ENCODE measurements around the gene GNMT. TPM values are rescaled to one million over a fixed set of nuclear protein-coding genes. Genes with fewer than 3 reads are reported as not detected.
"Not testable (repeated sequence)": the region's sequence is repeated elsewhere in the genome, so short reads cannot be mapped to it uniquely, and the experiment has no call there.

Gene GNMT
- polyA plus RNA-seq, 3 donors, result 0.17 to 7.8 (median 0.31) TPM

DNA sequence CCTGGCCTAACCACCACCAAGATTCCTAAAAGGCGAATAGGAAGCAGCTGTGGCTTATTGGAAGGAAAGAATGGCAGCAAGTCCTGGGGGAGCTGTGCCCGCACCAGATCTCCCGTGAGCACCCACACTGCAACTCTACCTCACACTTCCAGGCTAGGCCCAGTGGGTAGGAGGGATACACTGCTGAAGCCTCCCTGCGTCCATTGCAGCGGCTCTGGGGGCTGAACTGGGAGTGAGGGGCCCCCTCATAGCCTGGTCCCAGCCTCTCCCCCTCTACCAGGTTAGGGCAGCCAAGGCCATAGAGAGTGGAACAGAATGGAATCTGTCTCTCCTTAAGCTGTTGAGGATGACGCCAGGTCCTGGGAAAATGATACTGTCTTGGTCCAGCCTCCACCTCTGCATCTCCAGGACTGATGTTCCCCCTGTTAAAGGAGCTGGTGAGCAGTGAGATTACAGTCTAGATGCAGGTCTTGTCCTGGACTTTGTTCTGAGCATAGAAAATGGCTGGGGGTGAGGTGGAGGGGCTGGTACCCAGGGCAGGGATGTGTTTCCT is 20.0 kb upstream of the GNMT start:
- no peak overlapping the region for H2AFZ ChIP-seq (ENCODE audit: insufficient read depth, low read depth, low read length, poor library complexity, severe bottlenecking)
- DNase-seq, result no peak
- Mint-ChIP-seq H3K27ac (peak overlapping the region; percentile 13 to 69 (median 41)), H3K36me3 (peaks cover 81 to 93% of the 10 kb centered on the region in 2 donors), H3K4me3 (no peak overlapping the region), H3K27me3 (ENCODE audit: low read depth in 3 of 3) (peaks cover 0 to 2% (median 1%) of the 10 kb centered on the region in 3 donors), H3K4me1 (peaks cover 3% of the 10 kb centered on the region), H3K9me3 (no peaks in the 10 kb centered on the region)
- 100% methylated on average over 2 of the region's 6 CpGs for WGBS (ENCODE audit: insufficient coverage)
- H3K79me2 ChIP-seq (ENCODE audit: insufficient read depth, low read length), result peaks cover 40% of the 10 kb centered on the region
- H3K27ac ChIP-seq (ENCODE audit: low read depth in 1 of 2, low read length in 2 of 2), result peak overlapping the region in 1 of 2 donors; percentile 57
- H3K9me3 ChIP-seq (replicated peaks in 1 of 2; ENCODE audit: control insufficient read depth in 1 of 2, insufficient read depth in 1 of 2, low read length in 2 of 2), result no peaks in the 10 kb centered on the region
- H3K4me3 ChIP-seq (replicated peaks in 1 of 3; ENCODE audit: low read depth in 2 of 3, low read length in 3 of 3), result no peak overlapping the region
- intact Hi-C loops (cut with micrococcal nuclease), result loop anchor here in 1 of 2 donors (5.0 kb wide), 1 partner anchor 38 kb away; no protein-coding TSS in a partner anchor
- no peaks in the 10 kb centered on the region for H3K27me3 ChIP-seq (ENCODE audit: control insufficient read depth in 2 of 2, insufficient read depth in 2 of 2, low read length in 2 of 2)
- H3K4me1 ChIP-seq (ENCODE audit: control insufficient read depth in 1 of 2, insufficient read depth in 2 of 2, low read length in 2 of 2), result peaks cover under 1% of the 10 kb centered on the region in 2 donors
- no peak overlapping the region for H3K9ac ChIP-seq (ENCODE audit: insufficient read depth, low read length, poor library complexity, severe bottlenecking)
- H4K20me1 ChIP-seq (ENCODE audit: insufficient read depth, low read length), result peaks cover 83% of the 10 kb centered on the region
- no peak for TF ChIP-seq CTCF (IDR thresholded peaks at IDR 0.05)
- H3K36me3 ChIP-seq (replicated peaks in 1 of 2; ENCODE audit: control insufficient read depth in 1 of 2, insufficient read depth in 2 of 2, low read length in 2 of 2), result peaks cover 81 to 100% of the 10 kb centered on the region in 2 donors
- no peak overlapping the region for H3K4me2 ChIP-seq (replicated peaks; ENCODE audit: extremely low read depth, low read length, poor library complexity, severe bottlenecking)

DNA sequence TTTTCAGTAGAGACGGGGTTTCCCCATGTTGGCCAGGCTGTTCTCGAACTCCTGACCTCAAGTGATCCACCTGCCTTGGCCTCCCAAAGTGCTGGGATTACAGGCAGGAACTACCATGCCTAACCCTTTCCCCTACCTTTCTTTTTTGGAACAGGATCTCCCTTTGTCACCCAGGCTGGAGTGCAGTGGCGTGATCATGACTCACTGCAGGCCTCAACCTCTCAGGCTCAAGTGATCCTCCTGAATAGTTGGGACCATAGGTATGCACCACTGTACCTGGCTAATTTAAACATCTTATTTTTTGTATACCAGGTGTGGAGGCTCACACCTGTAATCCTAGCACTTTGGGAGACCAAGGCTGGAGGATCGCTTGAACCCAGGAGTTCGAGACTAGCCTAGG is 19.2 kb upstream of the GNMT start:
- H3K27me3 Mint-ChIP-seq (ENCODE audit: low read depth in 3 of 3); H3K9ac ChIP-seq (ENCODE audit: insufficient read depth, low read length, poor library complexity, severe bottlenecking); H3K27ac ChIP-seq (ENCODE audit: low read depth in 1 of 2, low read length in 2 of 2); H2AFZ ChIP-seq (ENCODE audit: insufficient read depth, low read depth, low read length, poor library complexity, severe bottlenecking); H3K9me3 ChIP-seq (replicated peaks in 1 of 2; ENCODE audit: control insufficient read depth in 1 of 2, insufficient read depth in 1 of 2, low read length in 2 of 2); H3K9me3 Mint-ChIP-seq; H3K4me3 Mint-ChIP-seq; H3K4me3 ChIP-seq (replicated peaks in 1 of 3; ENCODE audit: low read depth in 2 of 3, low read length in 3 of 3); H3K4me1 Mint-ChIP-seq; DNase-seq; H3K27me3 ChIP-seq (ENCODE audit: control insufficient read depth in 2 of 2, insufficient read depth in 2 of 2, low read length in 2 of 2); H3K4me1 ChIP-seq (ENCODE audit: control insufficient read depth in 1 of 2, insufficient read depth in 2 of 2, low read length in 2 of 2); H3K4me2 ChIP-seq (replicated peaks; ENCODE audit: extremely low read depth, low read length, poor library complexity, severe bottlenecking): not testable (repeated sequence)
- Mint-ChIP-seq H3K27ac (peak overlapping the region in 4 of 7 donors; percentile 1 to 69 (median 38)), H3K36me3 (peaks cover 77 to 91% of the 10 kb centered on the region in 2 donors)
- 94% methylated on average over 3 of the region's 5 CpGs for WGBS (ENCODE audit: insufficient coverage)
- intact Hi-C loops (cut with micrococcal nuclease), result loop anchor here in 1 of 2 donors (5.0 kb wide), 1 partner anchor 39 kb away; no protein-coding TSS in a partner anchor
- peaks cover 76 to 100% of the 10 kb centered on the region in 2 donors for H3K36me3 ChIP-seq (replicated peaks in 1 of 2; ENCODE audit: control insufficient read depth in 1 of 2, insufficient read depth in 2 of 2, low read length in 2 of 2)
- H3K79me2 ChIP-seq (ENCODE audit: insufficient read depth, low read length), result peaks cover 32% of the 10 kb centered on the region
- H4K20me1 ChIP-seq (ENCODE audit: insufficient read depth, low read length), result peaks cover 75% of the 10 kb centered on the region
